Ishikawa (cell line): Measurements from ENCODE around the gene COMMD4.

Source experiments
- CEBPB ChIP-seq: IDR thresholded peaks from 2 replicates; pipeline ENCODE4 v1.6.1; 2012
- CREB1 ChIP-seq: IDR thresholded peaks from 2 replicates; pipeline ENCODE4 v1.6.1; 2012; ENCODE audit warnings: low read depth
- EP300 ChIP-seq: IDR thresholded peaks from 2 replicates; pipeline ENCODE4 v1.6.1; 2012; ENCODE audit warnings: borderline replicate concordance
- MAX ChIP-seq: IDR thresholded peaks from 2 replicates; pipeline ENCODE4 v1.6.1; 2012
- NFIC ChIP-seq: IDR thresholded peaks from 2 replicates; pipeline ENCODE4 v1.6.1; 2012
- RAD21 ChIP-seq: IDR thresholded peaks from 2 replicates; pipeline ENCODE4 v1.6.1; 2012; ENCODE audit warnings: low read depth
- REST ChIP-seq: IDR thresholded peaks from 2 replicates; pipeline ENCODE4 v1.6.1; 2012; ENCODE audit warnings: low read depth, mild to moderate bottlenecking
- TAF1 ChIP-seq: IDR thresholded peaks from 2 replicates; pipeline ENCODE4 v1.6.1; 2012; ENCODE audit warnings: low read depth, mild to moderate bottlenecking
- TCF12 ChIP-seq: IDR thresholded peaks from 2 replicates; pipeline ENCODE4 v1.6.1; 2012; ENCODE audit warnings: low read depth
- TEAD4 ChIP-seq: IDR thresholded peaks from 2 replicates; pipeline ENCODE4 v1.6.1; 2012
- ZBTB7A ChIP-seq: IDR thresholded peaks from 2 replicates; pipeline ENCODE4 v1.6.1; 2012; ENCODE audit warnings: low read depth

GRCh38 chr15:75313116-75313845, 22.6 kb upstream of the COMMD4 start:
- TF ChIP-seq TAF1, result no peak
- TF ChIP-seq EP300, result no peak
- no peak for TF ChIP-seq NFIC
- TF ChIP-seq CEBPB, result no peak
- TF ChIP-seq TCF12, result no peak
- no peak for TF ChIP-seq CREB1
- no peak for TF ChIP-seq TEAD4
- no peak for TF ChIP-seq RAD21
- TF ChIP-seq MAX, result no peak
- TF ChIP-seq REST, result no peak
- no peak for TF ChIP-seq ZBTB7A
